ENCODE measurements around the gene STAT5A. TPM values are rescaled to one million over a fixed set of nuclear protein-coding genes. Genes with fewer than 3 reads are reported as not detected.

STAT5A gene
- total RNA-seq, 1 experiment from 2014 or later: 6.6 TPM

DNA sequence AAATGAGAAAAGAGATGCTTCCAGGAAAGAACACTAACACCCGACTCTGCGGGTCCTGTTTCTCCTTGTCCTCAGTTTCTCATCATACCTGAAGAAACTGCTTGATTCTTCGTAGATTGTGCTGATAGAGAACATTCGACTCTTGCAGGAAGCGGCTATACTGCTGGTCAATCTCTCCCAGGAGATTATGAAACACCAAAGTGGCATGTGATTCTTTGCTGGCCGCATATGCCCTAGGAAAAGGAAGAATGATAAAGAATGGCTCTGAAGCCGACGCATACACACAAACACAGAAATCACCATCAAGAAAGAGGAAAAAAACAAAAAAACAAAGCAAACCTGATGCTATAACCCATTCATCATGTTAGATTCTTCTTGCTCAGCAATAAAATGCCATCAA lies 58.2 kb downstream of the STAT5A start:
- ChIA-PET POLR2A (no interaction called here), CTCF (interaction anchor here (0.7 to 1.2 kb wide), 4 partner anchors 56 to 326 kb away, joined by 3 to 5 read pairs (median 4); partner anchors contain the start of gene NKIRAS2)
- ATAC-seq: no peak
- Mint-ChIP-seq H3K27me3 (ENCODE audit: low read depth) (no peaks in the 10 kb centered on the region), H3K36me3 (peaks cover 43% of the 10 kb centered on the region), H3K27ac (peak overlapping the region; percentile 94), H3K4me1 (peaks cover 26% of the 10 kb centered on the region), H3K4me3 (no peak overlapping the region), H3K9me3 (no peaks in the 10 kb centered on the region)
- DNase-seq (ENCODE audit: low spot score): no peak
- TF ChIP-seq, protein P1, sequence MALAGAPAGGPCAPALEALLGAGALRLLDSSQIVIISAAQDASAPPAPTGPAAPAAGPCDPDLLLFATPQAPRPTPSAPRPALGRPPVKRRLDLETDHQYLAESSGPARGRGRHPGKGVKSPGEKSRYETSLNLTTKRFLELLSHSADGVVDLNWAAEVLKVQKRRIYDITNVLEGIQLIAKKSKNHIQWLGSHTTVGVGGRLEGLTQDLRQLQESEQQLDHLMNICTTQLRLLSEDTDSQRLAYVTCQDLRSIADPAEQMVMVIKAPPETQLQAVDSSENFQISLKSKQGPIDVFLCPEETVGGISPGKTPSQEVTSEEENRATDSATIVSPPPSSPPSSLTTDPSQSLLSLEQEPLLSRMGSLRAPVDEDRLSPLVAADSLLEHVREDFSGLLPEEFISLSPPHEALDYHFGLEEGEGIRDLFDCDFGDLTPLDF (CRISPR knock-in tag; IDR thresholded peaks at IDR 0.05): no peak
- TF ChIP-seq NFYB (CRISPR knock-in tag; conservative IDR thresholded peaks at IDR 0.05; ENCODE audit: low read depth) (no peak), TP53 (CRISPR knock-in tag; IDR thresholded peaks at IDR 0.05) (no peak), SOX15 (CRISPR knock-in tag; IDR thresholded peaks at IDR 0.05) (no peak), TEAD1 (CRISPR knock-in tag; IDR thresholded peaks at IDR 0.05) (no peak), MXD4 (CRISPR knock-in tag; IDR thresholded peaks at IDR 0.05; ENCODE audit: borderline replicate concordance) (no peak), ZNF416 (CRISPR knock-in tag; IDR thresholded peaks at IDR 0.05) (no peak)
- TF ChIP-seq, protein P2, sequence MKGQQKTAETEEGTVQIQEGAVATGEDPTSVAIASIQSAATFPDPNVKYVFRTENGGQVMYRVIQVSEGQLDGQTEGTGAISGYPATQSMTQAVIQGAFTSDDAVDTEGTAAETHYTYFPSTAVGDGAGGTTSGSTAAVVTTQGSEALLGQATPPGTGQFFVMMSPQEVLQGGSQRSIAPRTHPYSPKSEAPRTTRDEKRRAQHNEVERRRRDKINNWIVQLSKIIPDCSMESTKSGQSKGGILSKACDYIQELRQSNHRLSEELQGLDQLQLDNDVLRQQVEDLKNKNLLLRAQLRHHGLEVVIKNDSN (CRISPR knock-in tag; IDR thresholded peaks at IDR 0.05): no peak
- TF ChIP-seq, protein P3, sequence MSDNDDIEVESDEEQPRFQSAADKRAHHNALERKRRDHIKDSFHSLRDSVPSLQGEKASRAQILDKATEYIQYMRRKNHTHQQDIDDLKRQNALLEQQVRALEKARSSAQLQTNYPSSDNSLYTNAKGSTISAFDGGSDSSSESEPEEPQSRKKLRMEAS (CRISPR knock-in tag; IDR thresholded peaks at IDR 0.05): no peak

DNA sequence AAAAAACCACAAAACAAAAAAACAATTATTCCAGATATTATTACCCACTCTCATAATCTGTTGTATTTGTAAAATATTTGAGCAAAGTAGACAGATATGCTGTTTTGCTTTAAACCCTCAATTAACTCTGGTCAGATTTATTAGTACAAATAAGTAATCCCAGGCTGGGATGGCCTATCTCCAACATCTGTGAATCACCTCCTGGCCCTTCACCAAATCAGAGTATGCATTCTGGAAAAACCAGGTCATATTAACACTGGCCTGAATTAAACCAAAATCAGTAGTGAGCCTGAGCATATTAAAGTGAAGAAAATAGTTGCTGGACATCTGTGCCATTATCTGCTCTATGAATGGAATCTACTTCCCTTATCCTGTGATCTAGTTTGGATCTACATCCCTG lies 58.9 kb downstream of the STAT5A start:
- H3K4me1 Mint-ChIP-seq: peaks cover 26% of the 10 kb centered on the region
- H3K36me3 Mint-ChIP-seq: peaks cover 43% of the 10 kb centered on the region
- TF ChIP-seq FOXJ3 (CRISPR knock-in tag; IDR thresholded peaks at IDR 0.05; ENCODE audit: borderline replicate concordance) (no peak), SMAD4 (CRISPR knock-in tag; IDR thresholded peaks at IDR 0.05) (no peak), ZNF263 (CRISPR knock-in tag; IDR thresholded peaks at IDR 0.05; ENCODE audit: low read depth) (no peak)
- DNase-seq (ENCODE audit: low spot score) (no peak), ATAC-seq (no peak)
- H3K9me3 Mint-ChIP-seq: no peaks in the 10 kb centered on the region
- POLR2A ChIA-PET: no interaction called here
- H3K4me3 Mint-ChIP-seq: no peak overlapping the region
- peak overlapping the region; percentile 81 for H3K27ac Mint-ChIP-seq
- CTCF ChIA-PET: interaction anchor here (0.8 to 1.4 kb wide), 2 partner anchors 59 to 180 kb away, joined by 3 to 5 read pairs; no protein-coding TSS in a partner anchor
- H3K27me3 Mint-ChIP-seq (ENCODE audit: low read depth): no peaks in the 10 kb centered on the region

DNA sequence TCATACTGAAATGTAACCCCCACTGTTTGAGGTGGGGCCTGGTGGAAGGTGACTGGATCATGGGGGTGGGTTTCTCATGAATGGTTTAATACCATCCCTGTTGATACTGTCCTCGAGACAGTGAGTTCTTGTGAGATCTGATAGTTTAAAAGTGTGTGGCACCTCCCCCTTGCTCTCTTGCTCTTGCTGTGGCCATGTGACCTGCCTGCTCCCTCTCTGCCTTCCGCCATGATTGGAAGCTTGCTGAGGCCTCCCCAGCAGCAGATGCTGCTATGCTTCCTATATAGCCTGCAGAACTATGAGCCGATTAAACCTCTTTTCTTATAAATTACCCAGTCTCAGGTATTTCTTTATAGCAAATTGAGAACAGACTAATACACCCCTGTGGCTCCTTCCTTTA lies 59.3 kb downstream of the STAT5A start:
- DNase-seq (ENCODE audit: low spot score) (no peak), ATAC-seq (no peak)
- Mint-ChIP-seq H3K4me1 (peaks cover 26% of the 10 kb centered on the region), H3K9me3 (no peaks in the 10 kb centered on the region), H3K27ac (peak overlapping the region; percentile 81), H3K4me3 (no peak overlapping the region), H3K27me3 (ENCODE audit: low read depth) (no peaks in the 10 kb centered on the region), H3K36me3 (peaks cover 39% of the 10 kb centered on the region)
- POLR2A ChIA-PET: interaction anchor here (0.5 to 1.0 kb wide), 2 partner anchors 16 to 18 kb away, joined by 3 read pairs; no protein-coding TSS in a partner anchor
- CTCF ChIA-PET: interaction anchor here (1.4 kb wide), 1 partner anchor 58 kb away, joined by 5 read pairs; no protein-coding TSS in a partner anchor
- TF ChIP-seq, protein P4, sequence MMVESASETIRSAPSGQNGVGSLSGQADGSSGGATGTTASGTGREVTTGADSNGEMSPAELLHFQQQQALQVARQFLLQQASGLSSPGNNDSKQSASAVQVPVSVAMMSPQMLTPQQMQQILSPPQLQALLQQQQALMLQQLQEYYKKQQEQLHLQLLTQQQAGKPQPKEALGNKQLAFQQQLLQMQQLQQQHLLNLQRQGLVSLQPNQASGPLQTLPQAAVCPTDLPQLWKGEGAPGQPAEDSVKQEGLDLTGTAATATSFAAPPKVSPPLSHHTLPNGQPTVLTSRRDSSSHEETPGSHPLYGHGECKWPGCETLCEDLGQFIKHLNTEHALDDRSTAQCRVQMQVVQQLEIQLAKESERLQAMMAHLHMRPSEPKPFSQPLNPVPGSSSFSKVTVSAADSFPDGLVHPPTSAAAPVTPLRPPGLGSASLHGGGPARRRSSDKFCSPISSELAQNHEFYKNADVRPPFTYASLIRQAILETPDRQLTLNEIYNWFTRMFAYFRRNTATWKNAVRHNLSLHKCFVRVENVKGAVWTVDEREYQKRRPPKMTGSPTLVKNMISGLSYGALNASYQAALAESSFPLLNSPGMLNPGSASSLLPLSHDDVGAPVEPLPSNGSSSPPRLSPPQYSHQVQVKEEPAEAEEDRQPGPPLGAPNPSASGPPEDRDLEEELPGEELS (CRISPR knock-in tag; IDR thresholded peaks at IDR 0.05): no peak
- TF ChIP-seq FOXK1 (CRISPR knock-in tag; IDR thresholded peaks at IDR 0.05) (no peak), CBFB (CRISPR knock-in tag; IDR thresholded peaks at IDR 0.05; ENCODE audit: low read depth) (no peak)
- TF ChIP-seq, protein P5, sequence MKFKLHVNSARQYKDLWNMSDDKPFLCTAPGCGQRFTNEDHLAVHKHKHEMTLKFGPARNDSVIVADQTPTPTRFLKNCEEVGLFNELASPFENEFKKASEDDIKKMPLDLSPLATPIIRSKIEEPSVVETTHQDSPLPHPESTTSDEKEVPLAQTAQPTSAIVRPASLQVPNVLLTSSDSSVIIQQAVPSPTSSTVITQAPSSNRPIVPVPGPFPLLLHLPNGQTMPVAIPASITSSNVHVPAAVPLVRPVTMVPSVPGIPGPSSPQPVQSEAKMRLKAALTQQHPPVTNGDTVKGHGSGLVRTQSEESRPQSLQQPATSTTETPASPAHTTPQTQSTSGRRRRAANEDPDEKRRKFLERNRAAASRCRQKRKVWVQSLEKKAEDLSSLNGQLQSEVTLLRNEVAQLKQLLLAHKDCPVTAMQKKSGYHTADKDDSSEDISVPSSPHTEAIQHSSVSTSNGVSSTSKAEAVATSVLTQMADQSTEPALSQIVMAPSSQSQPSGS (CRISPR knock-in tag; IDR thresholded peaks at IDR 0.05; ENCODE audit: borderline replicate concordance, low read depth): no peak
- TF ChIP-seq, protein P6, sequence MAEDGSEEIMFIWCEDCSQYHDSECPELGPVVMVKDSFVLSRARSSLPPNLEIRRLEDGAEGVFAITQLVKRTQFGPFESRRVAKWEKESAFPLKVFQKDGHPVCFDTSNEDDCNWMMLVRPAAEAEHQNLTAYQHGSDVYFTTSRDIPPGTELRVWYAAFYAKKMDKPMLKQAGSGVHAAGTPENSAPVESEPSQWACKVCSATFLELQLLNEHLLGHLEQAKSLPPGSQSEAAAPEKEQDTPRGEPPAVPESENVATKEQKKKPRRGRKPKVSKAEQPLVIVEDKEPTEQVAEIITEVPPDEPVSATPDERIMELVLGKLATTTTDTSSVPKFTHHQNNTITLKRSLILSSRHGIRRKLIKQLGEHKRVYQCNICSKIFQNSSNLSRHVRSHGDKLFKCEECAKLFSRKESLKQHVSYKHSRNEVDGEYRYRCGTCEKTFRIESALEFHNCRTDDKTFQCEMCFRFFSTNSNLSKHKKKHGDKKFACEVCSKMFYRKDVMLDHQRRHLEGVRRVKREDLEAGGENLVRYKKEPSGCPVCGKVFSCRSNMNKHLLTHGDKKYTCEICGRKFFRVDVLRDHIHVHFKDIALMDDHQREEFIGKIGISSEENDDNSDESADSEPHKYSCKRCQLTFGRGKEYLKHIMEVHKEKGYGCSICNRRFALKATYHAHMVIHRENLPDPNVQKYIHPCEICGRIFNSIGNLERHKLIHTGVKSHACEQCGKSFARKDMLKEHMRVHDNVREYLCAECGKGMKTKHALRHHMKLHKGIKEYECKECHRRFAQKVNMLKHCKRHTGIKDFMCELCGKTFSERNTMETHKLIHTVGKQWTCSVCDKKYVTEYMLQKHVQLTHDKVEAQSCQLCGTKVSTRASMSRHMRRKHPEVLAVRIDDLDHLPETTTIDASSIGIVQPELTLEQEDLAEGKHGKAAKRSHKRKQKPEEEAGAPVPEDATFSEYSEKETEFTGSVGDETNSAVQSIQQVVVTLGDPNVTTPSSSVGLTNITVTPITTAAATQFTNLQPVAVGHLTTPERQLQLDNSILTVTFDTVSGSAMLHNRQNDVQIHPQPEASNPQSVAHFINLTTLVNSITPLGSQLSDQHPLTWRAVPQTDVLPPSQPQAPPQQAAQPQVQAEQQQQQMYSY (CRISPR knock-in tag; IDR thresholded peaks at IDR 0.05): no peak
- TF ChIP-seq, protein P7, sequence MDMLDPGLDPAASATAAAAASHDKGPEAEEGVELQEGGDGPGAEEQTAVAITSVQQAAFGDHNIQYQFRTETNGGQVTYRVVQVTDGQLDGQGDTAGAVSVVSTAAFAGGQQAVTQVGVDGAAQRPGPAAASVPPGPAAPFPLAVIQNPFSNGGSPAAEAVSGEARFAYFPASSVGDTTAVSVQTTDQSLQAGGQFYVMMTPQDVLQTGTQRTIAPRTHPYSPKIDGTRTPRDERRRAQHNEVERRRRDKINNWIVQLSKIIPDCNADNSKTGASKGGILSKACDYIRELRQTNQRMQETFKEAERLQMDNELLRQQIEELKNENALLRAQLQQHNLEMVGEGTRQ (CRISPR knock-in tag; IDR thresholded peaks at IDR 0.05): peak; percentile 77
- TF ChIP-seq, protein P8, sequence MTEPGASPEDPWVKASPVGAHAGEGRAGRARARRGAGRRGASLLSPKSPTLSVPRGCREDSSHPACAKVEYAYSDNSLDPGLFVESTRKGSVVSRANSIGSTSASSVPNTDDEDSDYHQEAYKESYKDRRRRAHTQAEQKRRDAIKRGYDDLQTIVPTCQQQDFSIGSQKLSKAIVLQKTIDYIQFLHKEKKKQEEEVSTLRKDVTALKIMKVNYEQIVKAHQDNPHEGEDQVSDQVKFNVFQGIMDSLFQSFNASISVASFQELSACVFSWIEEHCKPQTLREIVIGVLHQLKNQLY (CRISPR knock-in tag; IDR thresholded peaks at IDR 0.05): no peak
- TF ChIP-seq, protein P2 (CRISPR knock-in tag; IDR thresholded peaks at IDR 0.05): peak; percentile 63

Data from WTC11 (cell line).